Cardiac atrium fibroblast (primary cell): ENCODE results near the gene ABHD17B. TPM values are rescaled to one million over a fixed set of nuclear protein-coding genes. Genes with fewer than 3 reads are reported as not detected.

Experiments
- total RNA-seq: library from RNA; depleted of rRNA; stranded (reverse); fragments of >200 nt; gene quantifications from 2 replicates; pipeline ENCODE4 v1.2.3, GENCODE V29; 2015

Gene ABHD17B
- total RNA-seq, result 8.7 and 10.0 TPM in 2 replicates

GRCh38 chr9:71911061-71911907 lies at the start of gene ABHD17B, which contains the start of gene C9orf85:
ABHD17B (minus strand) TSS chr9:71911193; CDS start chr9:71875080, 36,113 bp downstream.
C9orf85 (plus strand) TSS chr9:71911639; CDS start chr9:71911735, 96 bp downstream.

Other genes starting within 250 kb of the ABHD17B start
- gene CEMIP2, start 142.7 kb downstream of the ABHD17B start, total RNA-seq, result 29.8 and 74.0 TPM in 2 replicates
- 6.9 and 15.6 TPM in 2 replicates for gene C9orf85, start 446 bp upstream of the ABHD17B start, total RNA-seq
- not detected in 2 replicates for gene C9orf57, start 149.4 kb upstream of the ABHD17B start, total RNA-seq
- not detected in 2 replicates for gene GDA, start 238.2 kb upstream of the ABHD17B start, total RNA-seq